ENCODE results near the gene ANKRD6. TPM values are rescaled to one million over a fixed set of nuclear protein-coding genes. Genes with fewer than 3 reads are reported as not detected.
"Not testable (repeated sequence)": the region's sequence is repeated elsewhere in the genome, so short reads cannot be mapped to it uniquely, and the experiment has no call there.

Gene ANKRD6
- total RNA-seq, 1 donor from 2014 or later = 13.3 TPM

GRCh38 chr6:89630488-89630887 is 197.5 kb downstream of the ANKRD6 start:
- Histone ChIP-seq H3K4me1 (no peaks in the 10 kb centered on the region), H3K27me3 (no peaks in the 10 kb centered on the region), H3K36me3 (peaks cover 0 to 22% of the 10 kb centered on the region in 2 donors), H3K4me3 (no peak overlapping the region), H3K9me3 (no peaks in the 10 kb centered on the region), H3K27ac (no peak overlapping the region)
- intact Hi-C loops (cut with DNase I) = no loop called here
- no peak for DNase-seq (ENCODE audit: extremely low spot score in 2 of 2)
- no peak for TF ChIP-seq POLR2AphosphoS5 (IDR thresholded peaks at IDR 0.05; ENCODE audit: insufficient read depth in 1 of 2, low read depth in 1 of 2)
- TF ChIP-seq CTCF (IDR thresholded peaks at IDR 0.05) = no peak
- no peak for TF ChIP-seq POLR2A (IDR thresholded peaks at IDR 0.05)

GRCh38 chr6:89636412-89636811 is 203.5 kb downstream of the ANKRD6 start:
- peaks cover 22% of the 10 kb centered on the region for H3K4me1 ChIP-seq
- H3K27ac ChIP-seq; H3K4me3 ChIP-seq; DNase-seq (ENCODE audit: extremely low spot score in 2 of 2); intact Hi-C loops (cut with DNase I); H3K27me3 ChIP-seq; H3K36me3 ChIP-seq; H3K9me3 ChIP-seq: not testable (repeated sequence)

- Histone ChIP-seq H3K9me3 (no peaks in the 10 kb centered on the region), H3K4me1 (peaks cover 22% of the 10 kb centered on the region), H3K4me3 (peak overlapping the region; percentile 59 to 63), H3K36me3 (peaks cover 0 to 8% of the 10 kb centered on the region in 2 donors), H3K27me3 (no peaks in the 10 kb centered on the region), H3K27ac (peak overlapping the region; percentile 94)
- DNase-seq (ENCODE audit: extremely low spot score in 2 of 2) = no peak
- TF ChIP-seq CTCF (IDR thresholded peaks at IDR 0.05) = no peak
- no peak for TF ChIP-seq POLR2AphosphoS5 (IDR thresholded peaks at IDR 0.05; ENCODE audit: insufficient read depth in 1 of 2, low read depth in 1 of 2)
- no peak for TF ChIP-seq POLR2A (IDR thresholded peaks at IDR 0.05)
- intact Hi-C loops (cut with DNase I) = no loop called here
Measured at GRCh38 chr6:89637960-89638319, 205.0 kb downstream of the ANKRD6 start.

- Histone ChIP-seq H3K36me3 (peaks cover 0 to 13% of the 10 kb centered on the region in 2 donors), H3K27me3 (no peaks in the 10 kb centered on the region), H3K4me3 (peak within 1 kb of the TSS; percentile 59 to 63), H3K27ac (peak within 1 kb of the TSS; percentile 94), H3K4me1 (peaks cover 22% of the 10 kb centered on the region), H3K9me3 (no peaks in the 10 kb centered on the region)
- intact Hi-C loops (cut with DNase I) = no loop called here
- TF ChIP-seq POLR2A (IDR thresholded peaks at IDR 0.05) (peak in 1 of 2 donors; percentile 44), CTCF (IDR thresholded peaks at IDR 0.05) (no peak), POLR2AphosphoS5 (IDR thresholded peaks at IDR 0.05; ENCODE audit: insufficient read depth in 1 of 2, low read depth in 1 of 2) (peak; percentile 93 to 98)
- DNase-seq (ENCODE audit: extremely low spot score in 2 of 2) = peak in 1 of 2 donors; percentile 93
Measured at GRCh38 chr6:89638320-89639195, 205.6 kb downstream of the ANKRD6 start, which contains the start of gene LYRM2. LYRM2 (minus strand) TSS chr6:89638747; CDS start chr6:89638716, 31 bp downstream.

- no peak for TF ChIP-seq CTCF (IDR thresholded peaks at IDR 0.05)
- no peak for TF ChIP-seq POLR2AphosphoS5 (IDR thresholded peaks at IDR 0.05; ENCODE audit: insufficient read depth in 1 of 2, low read depth in 1 of 2)
- TF ChIP-seq POLR2A (IDR thresholded peaks at IDR 0.05) = no peak
- H3K9me3 ChIP-seq = no peaks in the 10 kb centered on the region
Measured at GRCh38 chr6:89640804-89641203, 207.9 kb downstream of the ANKRD6 start.

GRCh38 chr6:89641581-89641980 is 208.6 kb downstream of the ANKRD6 start:
- H3K4me3 ChIP-seq; H3K27ac ChIP-seq; intact Hi-C loops (cut with DNase I); H3K9me3 ChIP-seq; DNase-seq (ENCODE audit: extremely low spot score in 2 of 2); H3K27me3 ChIP-seq: not testable (repeated sequence)
- H3K36me3 ChIP-seq = peaks cover 0 to 17% of the 10 kb centered on the region in 2 donors
- peaks cover 22% of the 10 kb centered on the region for H3K4me1 ChIP-seq

More at GRCh38 chr6:89640804-89641203, 207.9 kb downstream of the ANKRD6 start:
- Histone ChIP-seq H3K4me1 (peaks cover 22% of the 10 kb centered on the region), H3K27me3 (no peaks in the 10 kb centered on the region), H3K27ac (no peak overlapping the region), H3K36me3 (peaks cover 0 to 16% of the 10 kb centered on the region in 2 donors), H3K4me3 (no peak overlapping the region)
- DNase-seq (ENCODE audit: extremely low spot score in 2 of 2) = no peak
- intact Hi-C loops (cut with DNase I) = no loop called here

Measured in vagina (tissue), 2 donors.